B cell (primary cell): ENCODE data around the gene SPATA2L. TPM values are rescaled to one million over a fixed set of nuclear protein-coding genes. Genes with fewer than 3 reads are reported as not detected.

ENCODE experiments used
- ATAC-seq: fragments of 200-7000 bp; cut with Tn5 transposase; one replicate; pipeline ENCODE4 v1.10.0; 2021; ENCODE audit warnings: low read depth, mild to moderate bottlenecking, moderate number of reproducible peaks, moderate library complexity
- CTCF ChIA-PET: fragments of 350-600 bp; sonication (Branson Sonifier 250); formaldehyde crosslinking; loops from one replicate; lab custom pipeline; 2021; ENCODE audit warnings: antibody characterized with exemption, inconsistent platforms; lab: Charles Lee
- POLR2A ChIA-PET: fragments of 350-600 bp; sonication (Branson Sonifier 250); formaldehyde crosslinking; loops from one replicate; lab custom pipeline; 2021; ENCODE audit warnings: antibody characterized with exemption; lab: Charles Lee
- DNase-seq: peaks from one replicate; pipeline ENCODE4 v3.0.0; 2013
- H2AFZ ChIP-seq: 2 replicates; pipeline ENCODE4 v1.6.1; 2012; ENCODE audit warnings: mild to moderate bottlenecking, low read depth, low read length; ENCODE audit not compliant: insufficient read depth, poor library complexity, severe bottlenecking
- H3K27ac ChIP-seq, 2 donors: 1 replicate in 1 of 2; 2 replicates in 1 of 2; pipeline ENCODE4 v1.5.1; 2012 to 2013; ENCODE audit warnings: low read length in 2 of 2, mild to moderate bottlenecking in 2 of 2, moderate library complexity in 1 of 2
- H3K27me3 ChIP-seq, 4 experiments: fragments of 200-600 bp in 1 of 4; sonication (generic) in 1 of 4; replicated peaks in 1 of 4; 1 replicate in 2 of 4; 2 replicates in 2 of 4; pipeline versions ENCODE4 v1.6.1 to v1.7.0; 2013 to 2016; ENCODE audit warnings: low read length in 3 of 4, mild to moderate bottlenecking in 2 of 4, mixed read lengths in 1 of 4, moderate library complexity in 1 of 4; ENCODE audit not compliant: insufficient read depth in 4 of 4, control insufficient read depth in 3 of 4; ENCODE audit errors: control extremely low read depth in 1 of 4
- H3K36me3 ChIP-seq, 2 experiments: replicated peaks in 1 of 2; 1 replicate in 1 of 2; 2 replicates in 1 of 2; pipeline versions ENCODE4 v1.6.1 to v1.7.1; 2013; ENCODE audit warnings: low read length in 1 of 2; ENCODE audit not compliant: insufficient read depth in 2 of 2, control insufficient read depth in 1 of 2; ENCODE audit errors: control extremely low read depth in 1 of 2, extremely low read depth in 1 of 2
- H3K4me1 ChIP-seq, 2 donors: fragments of 200-600 bp in 1 of 2; sonication (generic) in 1 of 2; 1 replicate in 1 of 2; 2 replicates in 1 of 2; pipeline versions ENCODE4 v1.5.1 to v1.6.1; 2013 to 2017; ENCODE audit warnings: low read length in 2 of 2; ENCODE audit not compliant: control insufficient read depth in 2 of 2, insufficient read depth in 2 of 2
- H3K4me2 ChIP-seq: replicated peaks from 2 replicates; pipeline ENCODE3; 2012; ENCODE audit warnings: mild to moderate bottlenecking, low read depth, low read length; ENCODE audit not compliant: poor library complexity, severe bottlenecking
- H3K4me3 ChIP-seq, 5 experiments: fragments of 200-600 bp in 1 of 5; sonication (generic) in 1 of 5; 1 replicate in 3 of 5; 2 replicates in 2 of 5; pipeline versions ENCODE4 v1.5.1 to v1.7.0; 2011 to 2016; ENCODE audit warnings: low read length in 4 of 5, mild to moderate bottlenecking in 4 of 5, low read depth in 2 of 5, control low read depth in 1 of 5, moderate library complexity in 1 of 5; ENCODE audit not compliant: insufficient read depth in 1 of 5; ENCODE audit errors: control extremely low read depth in 1 of 5, extremely low read depth in 1 of 5
- H3K79me2 ChIP-seq: fragments of 200-600 bp; sonication (generic); one replicate; pipeline ENCODE4 v1.6.0; 2016; ENCODE audit warnings: low read length; ENCODE audit not compliant: control insufficient read depth, insufficient read depth
- H3K9ac ChIP-seq: fragments of 200-600 bp; sonication (generic); 2 replicates; pipeline ENCODE4 v1.6.1; 2017; ENCODE audit warnings: mild to moderate bottlenecking, low read length, moderate library complexity
- H3K9me3 ChIP-seq, 3 donors: one replicate each; pipeline versions ENCODE4 v1.6.1 to v1.7.1; 2013; ENCODE audit warnings: low read length in 2 of 3; ENCODE audit not compliant: control insufficient read depth in 2 of 3, insufficient read depth in 1 of 3; ENCODE audit errors: control extremely low read depth in 1 of 3
- H4K20me1 ChIP-seq: 2 replicates; pipeline ENCODE4 v1.6.0; 2012; ENCODE audit warnings: mild to moderate bottlenecking, low read length; ENCODE audit not compliant: insufficient read depth, control insufficient read depth, poor library complexity, severe bottlenecking
- H3K27ac Mint-ChIP-seq: one replicate; pipeline ENCODE4 v1.8.0; 2021; ENCODE audit warnings: mixed read lengths
- H3K27me3 Mint-ChIP-seq: one replicate; pipeline ENCODE4 v1.8.0; 2021; ENCODE audit warnings: mixed read lengths
- H3K4me1 Mint-ChIP-seq: one replicate; pipeline ENCODE4 v1.8.0; 2021; ENCODE audit warnings: mixed read lengths
- H3K4me3 Mint-ChIP-seq: one replicate; pipeline ENCODE4 v1.8.0; 2021; ENCODE audit warnings: mixed read lengths
- H3K9me3 Mint-ChIP-seq: one replicate; pipeline ENCODE4 v1.8.0; 2022; ENCODE audit warnings: mixed read lengths; ENCODE audit not compliant: insufficient read depth
- EZH2 ChIP-seq: IDR thresholded peaks from 2 replicates; pipeline ENCODE4 v1.6.1; 2012; ENCODE audit warnings: borderline replicate concordance, low read depth, mild to moderate bottlenecking, moderate library complexity, low read length; ENCODE audit not compliant: insufficient read depth, poor library complexity, severe bottlenecking
- WGBS: methylation state at CpG from one replicate; pipeline ENCODE4 v1.1.5; 2013; ENCODE audit warnings: missing lambda C conversion rate; ENCODE audit not compliant: insufficient coverage; 5-methylcytosine and 5-hydroxymethylcytosine counted together
- intact Hi-C: fragments of 100-400 bp; cut with micrococcal nuclease; formaldehyde crosslinking; loops from one replicate; pipeline ENCODE4 v1.10.0; 2022
- polyA plus RNA-seq: library from polyadenylated mRNA; depleted of rRNA; stranded (reverse); fragments of >200 nt; gene quantifications from 2 replicates; pipeline ENCODE4 v1.2.3, GENCODE V29; 2012
- total RNA-seq, 2 donors: library from RNA; stranded (reverse); fragments of 120-200 nt in 1 of 2; gene quantifications; 1 replicate in 1 of 2; 2 replicates in 1 of 2; pipeline versions ENCODE4 v1.2.3 to v1.2.4, GENCODE V29; 2013 to 2022
- TF ChIP-seq, protein P1 (sequence below): fragments of 200-600 bp; IDR thresholded peaks from one replicate; pipeline ENCODE4 v1.8.0; 2022; ENCODE audit warnings: antibody characterized with exemption, mild to moderate bottlenecking

SPATA2L gene
- total and polyA plus RNA-seq, 2 donors (not counting 1 experiment from before 2014, with no cell fraction given): 16.4 to 32.1 TPM

GRCh38 chr16:89696670-89697128, 4.8 kb downstream of the SPATA2L start:
- H3K79me2 ChIP-seq: peaks cover 9% of the 10 kb centered on the region
- peaks cover 17 to 29% of the 10 kb centered on the region in 2 donors for H3K4me1 ChIP-seq
- Mint-ChIP-seq H3K27ac (no peak overlapping the region), H3K9me3 (no peaks in the 10 kb centered on the region), H3K4me3 (no peak overlapping the region), H3K4me1 (peaks cover 15% of the 10 kb centered on the region), H3K27me3 (no peaks in the 10 kb centered on the region)
- H3K36me3 ChIP-seq: peaks cover 0 to 25% of the 10 kb centered on the region in 2 experiments
- POLR2A ChIA-PET: interaction anchor here (1.1 kb wide), 1 partner anchor 10 kb away, joined by 3 read pairs; the partner anchor contains the start of gene CDK10
- H3K9ac ChIP-seq: no peak overlapping the region
- CTCF ChIA-PET: interaction anchor here (3.8 kb wide), 1 partner anchor 96 kb away, joined by 36 read pairs; no protein-coding TSS in a partner anchor
- intact Hi-C loops: no loop called here
- no peak overlapping the region for H3K4me3 ChIP-seq
- peak overlapping the region; percentile 30 for H3K4me2 ChIP-seq
- H3K27me3 ChIP-seq: no peaks in the 10 kb centered on the region
- TF ChIP-seq, protein P1, sequence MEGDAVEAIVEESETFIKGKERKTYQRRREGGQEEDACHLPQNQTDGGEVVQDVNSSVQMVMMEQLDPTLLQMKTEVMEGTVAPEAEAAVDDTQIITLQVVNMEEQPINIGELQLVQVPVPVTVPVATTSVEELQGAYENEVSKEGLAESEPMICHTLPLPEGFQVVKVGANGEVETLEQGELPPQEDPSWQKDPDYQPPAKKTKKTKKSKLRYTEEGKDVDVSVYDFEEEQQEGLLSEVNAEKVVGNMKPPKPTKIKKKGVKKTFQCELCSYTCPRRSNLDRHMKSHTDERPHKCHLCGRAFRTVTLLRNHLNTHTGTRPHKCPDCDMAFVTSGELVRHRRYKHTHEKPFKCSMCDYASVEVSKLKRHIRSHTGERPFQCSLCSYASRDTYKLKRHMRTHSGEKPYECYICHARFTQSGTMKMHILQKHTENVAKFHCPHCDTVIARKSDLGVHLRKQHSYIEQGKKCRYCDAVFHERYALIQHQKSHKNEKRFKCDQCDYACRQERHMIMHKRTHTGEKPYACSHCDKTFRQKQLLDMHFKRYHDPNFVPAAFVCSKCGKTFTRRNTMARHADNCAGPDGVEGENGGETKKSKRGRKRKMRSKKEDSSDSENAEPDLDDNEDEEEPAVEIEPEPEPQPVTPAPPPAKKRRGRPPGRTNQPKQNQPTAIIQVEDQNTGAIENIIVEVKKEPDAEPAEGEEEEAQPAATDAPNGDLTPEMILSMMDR: no peak
- TF ChIP-seq EZH2: no peak
- no peaks in the 10 kb centered on the region for H3K9me3 ChIP-seq
- H3K27ac ChIP-seq: no peak overlapping the region
- H2AFZ ChIP-seq: no peak overlapping the region
- 38% methylated on average over 17 of the region's 18 CpGs for WGBS
- DNase-seq: peak; percentile 51
- no peak for ATAC-seq
- H4K20me1 ChIP-seq: peaks cover 51% of the 10 kb centered on the region

DNA sequence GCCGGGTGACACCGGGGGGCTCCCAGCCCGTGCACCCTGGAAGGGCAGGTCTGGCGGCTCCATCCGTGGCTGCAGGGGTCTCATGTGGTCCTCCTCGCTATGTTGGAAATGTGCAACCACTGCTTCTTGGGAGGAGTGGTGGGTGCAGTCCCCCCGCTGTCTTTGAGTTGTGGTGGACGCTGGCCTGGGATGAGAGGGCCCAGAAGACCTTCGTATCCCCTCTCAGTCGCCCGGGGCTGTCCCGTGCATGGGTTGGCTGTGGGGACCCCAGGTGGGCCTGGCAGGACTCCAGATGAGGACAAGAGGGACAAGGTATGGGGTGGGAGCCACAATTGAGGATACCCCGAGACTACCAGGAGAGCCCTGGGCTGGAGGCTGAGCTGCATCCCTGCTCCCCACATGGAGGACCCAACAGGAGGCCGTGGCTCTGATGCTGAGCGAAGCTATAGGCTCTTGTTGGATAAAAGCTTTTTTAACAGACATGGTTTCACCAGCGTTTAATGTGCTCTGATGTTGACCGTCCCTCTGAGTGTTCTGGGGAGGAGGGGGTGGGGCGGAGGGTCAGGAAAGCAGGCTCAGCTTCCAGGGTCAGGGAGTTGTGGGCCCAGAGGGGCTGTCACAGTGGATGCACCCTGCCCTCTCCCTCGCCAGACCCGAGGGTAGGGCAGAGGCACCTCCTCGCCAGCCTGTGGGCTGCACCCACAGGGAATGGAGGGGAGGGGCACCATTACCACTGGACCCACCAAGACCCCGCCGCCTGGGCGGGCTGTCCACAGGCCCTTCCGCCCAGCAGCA, 5.4 kb downstream of the SPATA2L start:
- H3K27me3 ChIP-seq: no peaks in the 10 kb centered on the region
- no peaks in the 10 kb centered on the region for H3K9me3 ChIP-seq
- H3K4me2 ChIP-seq: peak overlapping the region; percentile 30
- DNase-seq (peak; percentile 24), ATAC-seq (no peak)
- peaks cover 17 to 29% of the 10 kb centered on the region in 2 donors for H3K4me1 ChIP-seq
- no peak for TF ChIP-seq EZH2
- TF ChIP-seq, protein P1: no peak
- no peak overlapping the region for H3K4me3 ChIP-seq
- ChIA-PET POLR2A (interaction anchor here (0.7 to 1.1 kb wide), 2 partner anchors 9 to 108 kb away, joined by 3 to 6 read pairs; partner anchors contain the start of gene CDK10), CTCF (no interaction called here)
- Mint-ChIP-seq H3K4me3 (no peak overlapping the region), H3K4me1 (peaks cover 15% of the 10 kb centered on the region), H3K27me3 (no peaks in the 10 kb centered on the region), H3K9me3 (no peaks in the 10 kb centered on the region), H3K27ac (no peak overlapping the region)
- H3K9ac ChIP-seq: no peak overlapping the region
- 80% methylated on average over 21 of the region's 25 CpGs for WGBS
- intact Hi-C loops: no loop called here
- H4K20me1 ChIP-seq: peaks cover 51% of the 10 kb centered on the region
- H2AFZ ChIP-seq: no peak overlapping the region
- H3K27ac ChIP-seq: no peak overlapping the region
- H3K79me2 ChIP-seq: peaks cover 9% of the 10 kb centered on the region
- H3K36me3 ChIP-seq: peaks cover 0 to 31% of the 10 kb centered on the region in 2 experiments
